H9 (cell line): Measurements from ENCODE around the gene COP1. TPM values are rescaled to one million over a fixed set of nuclear protein-coding genes. Genes with fewer than 3 reads are reported as not detected.

Experiments used
- DNase-seq: peaks from one replicate; pipeline ENCODE4 v3.0.0-alpha.2; 2017
- H2AFZ ChIP-seq: one replicate; pipeline ENCODE4 v1.6.1; 2013; ENCODE audit warnings: mild to moderate bottlenecking, low read length, control low read depth, moderate library complexity
- H2AK5ac ChIP-seq: 2 replicates; pipeline ENCODE4 v1.6.1; 2013; ENCODE audit warnings: low read length, control low read depth, mixed read lengths; ENCODE audit not compliant: insufficient read length
- H2BK120ac ChIP-seq: one replicate; pipeline ENCODE4 v1.6.1; 2013; ENCODE audit warnings: low read depth, mild to moderate bottlenecking, low read length, control low read depth, inconsistent platforms; ENCODE audit not compliant: poor library complexity, severe bottlenecking
- H2BK12ac ChIP-seq: 2 replicates; pipeline ENCODE4 v1.6.1; 2013; ENCODE audit warnings: low read length, control low read depth, mixed read lengths, low read depth; ENCODE audit not compliant: insufficient read length
- H2BK15ac ChIP-seq: 2 replicates; pipeline ENCODE4 v1.6.1; 2013; ENCODE audit warnings: low read depth, low read length, control low read depth
- H2BK20ac ChIP-seq: one replicate; pipeline ENCODE4 v1.6.1; 2013; ENCODE audit warnings: low read depth, mild to moderate bottlenecking, low read length, control low read depth, inconsistent platforms; ENCODE audit not compliant: poor library complexity, severe bottlenecking
- H2BK5ac ChIP-seq: 2 replicates; pipeline ENCODE4 v1.6.1; 2013; ENCODE audit warnings: low read length, control low read depth, mixed read lengths; ENCODE audit not compliant: insufficient read length
- H3K14ac ChIP-seq: 2 replicates; pipeline ENCODE4 v1.6.1; 2013; ENCODE audit warnings: low read length, control low read depth; ENCODE audit not compliant: insufficient read depth
- H3K18ac ChIP-seq: 2 replicates; pipeline ENCODE4 v1.6.1; 2013; ENCODE audit warnings: low read depth, mild to moderate bottlenecking, mixed read lengths, low read length, control low read depth; ENCODE audit not compliant: insufficient read length
- H3K23ac ChIP-seq: 2 replicates; pipeline ENCODE4 v1.6.1; 2013; ENCODE audit warnings: low read length, control low read depth, mixed read lengths, low read depth; ENCODE audit not compliant: insufficient read length
- H3K23me2 ChIP-seq: 2 replicates; pipeline ENCODE4 v1.6.1; 2013; ENCODE audit warnings: low read depth, mild to moderate bottlenecking, mixed read lengths, low read length, control low read depth; ENCODE audit not compliant: insufficient read length, poor library complexity, severe bottlenecking
- H3K27ac ChIP-seq: 2 replicates; pipeline ENCODE4 v1.5.1; 2013; ENCODE audit warnings: low read length, control low read depth, mixed read lengths, low read depth; ENCODE audit not compliant: insufficient read length
- H3K27me3 ChIP-seq: 2 replicates; pipeline ENCODE4 v1.6.1; 2013; ENCODE audit warnings: low read length, control low read depth, inconsistent platforms; ENCODE audit not compliant: insufficient read depth
- H3K4ac ChIP-seq: 2 replicates; pipeline ENCODE4 v1.6.1; 2013; ENCODE audit warnings: low read depth, mild to moderate bottlenecking, control low read depth, inconsistent platforms, low read length, moderate library complexity
- H3K4me1 ChIP-seq: 2 replicates; pipeline ENCODE4 v1.6.1; 2013; ENCODE audit warnings: low read length, control low read depth, inconsistent platforms; ENCODE audit not compliant: insufficient read depth
- H3K4me2 ChIP-seq: 2 replicates; pipeline ENCODE4 v1.6.1; 2013; ENCODE audit warnings: low read length, control low read depth, mixed read lengths; ENCODE audit not compliant: insufficient read length, insufficient read depth
- H3K56ac ChIP-seq: 2 replicates; pipeline ENCODE4 v1.6.1; 2013; ENCODE audit warnings: low read depth, mild to moderate bottlenecking, mixed read lengths, low read length, control low read depth; ENCODE audit not compliant: insufficient read length
- H3K79me1 ChIP-seq: 2 replicates; pipeline ENCODE4 v1.6.1; 2013; ENCODE audit warnings: low read depth, mild to moderate bottlenecking, moderate library complexity, low read length, control low read depth, inconsistent platforms; ENCODE audit not compliant: insufficient read depth, poor library complexity, severe bottlenecking
- H3K79me2 ChIP-seq: 2 replicates; pipeline ENCODE4 v1.6.1; 2013; ENCODE audit warnings: low read length, control low read depth, inconsistent platforms; ENCODE audit not compliant: insufficient read depth
- H3K9ac ChIP-seq: 2 replicates; pipeline ENCODE4 v1.6.1; 2013; ENCODE audit warnings: low read length, control low read depth, mixed read lengths; ENCODE audit not compliant: insufficient read length; ENCODE audit errors: extremely low read depth
- H3K9me3 ChIP-seq: one replicate; pipeline ENCODE4 v1.6.1; 2013; ENCODE audit warnings: low read depth, low read length, inconsistent platforms; ENCODE audit not compliant: control insufficient read depth
- H3T11ph ChIP-seq: one replicate; pipeline ENCODE4 v1.6.1; 2013; ENCODE audit warnings: mild to moderate bottlenecking, low read length, control low read depth, inconsistent platforms
- H4K20me1 ChIP-seq: one replicate; pipeline ENCODE4 v1.6.1; 2013; ENCODE audit not compliant: control insufficient read depth, insufficient read length, insufficient read depth
- H4K5ac ChIP-seq: 2 replicates; pipeline ENCODE4 v1.6.1; 2013; ENCODE audit warnings: low read depth, mild to moderate bottlenecking, mixed read lengths, low read length, control low read depth; ENCODE audit not compliant: insufficient read length
- H4K8ac ChIP-seq: replicated peaks from 2 replicates; pipeline ENCODE4 v1.6.1; 2013; ENCODE audit warnings: low read length, control low read depth, mixed read lengths, low read depth; ENCODE audit not compliant: insufficient read length
- H4K91ac ChIP-seq: 2 replicates; pipeline ENCODE4 v1.6.1; 2013; ENCODE audit warnings: low read depth, mild to moderate bottlenecking, moderate library complexity, mixed read lengths, low read length, control low read depth; ENCODE audit not compliant: insufficient read length
- H3K27ac Mint-ChIP-seq, 3 experiments: 2 replicates in 2 of 3; 3 replicates in 1 of 3; pipeline ENCODE4 v1.8.0; 2020 to 2021; ENCODE audit warnings: mixed read lengths in 3 of 3, mild to moderate bottlenecking in 1 of 3, moderate library complexity in 1 of 3
- H3K27me3 Mint-ChIP-seq: 2 replicates; pipeline ENCODE4 v1.8.0; 2021; ENCODE audit warnings: low read depth, mild to moderate bottlenecking, moderate library complexity, mixed read lengths
- H3K36me3 Mint-ChIP-seq, 3 experiments: 2 replicates in 2 of 3; 3 replicates in 1 of 3; pipeline ENCODE4 v1.8.0; 2020 to 2021; ENCODE audit warnings: low read depth in 3 of 3, mixed read lengths in 3 of 3; ENCODE audit not compliant: insufficient read depth in 1 of 3
- H3K4me1 Mint-ChIP-seq, 2 experiments: 2 replicates each; pipeline ENCODE4 v1.8.0; 2020; ENCODE audit warnings: mixed read lengths in 2 of 2
- H3K4me3 Mint-ChIP-seq, 2 experiments: 2 replicates in 1 of 2; 3 replicates in 1 of 2; pipeline ENCODE4 v1.8.0; 2020 to 2021; ENCODE audit warnings: mild to moderate bottlenecking in 2 of 2, mixed read lengths in 2 of 2, moderate library complexity in 1 of 2
- H3K9me3 Mint-ChIP-seq, 2 experiments: 2 replicates in 1 of 2; 3 replicates in 1 of 2; pipeline ENCODE4 v1.8.0; 2020; ENCODE audit warnings: mild to moderate bottlenecking in 2 of 2, mixed read lengths in 2 of 2, moderate library complexity in 1 of 2
- CTCF ChIP-seq: fragments of 200-600 bp; sonication (generic); conservative IDR thresholded peaks from 3 replicates; pipeline ENCODE4 v1.8.0; 2021; ENCODE audit warnings: antibody characterized with exemption, mild to moderate bottlenecking
- WGBS: extraction: QIAGEN DNeasy Blood & Tissue Kit; methylation state at CpG from one replicate; pipeline ENCODE4 v1.1.7; 2013; ENCODE audit warnings: missing lambda C conversion rate, low lambda C conversion rate, mixed read lengths; ENCODE audit not compliant: insufficient read length; ENCODE audit errors: extremely low coverage; 5-methylcytosine and 5-hydroxymethylcytosine counted together
- total RNA-seq: library from RNA; stranded (reverse); gene quantifications from 2 replicates; pipeline ENCODE4 v1.2.1, GENCODE V29; 2021

Gene COP1
- total RNA-seq, 1 experiment from 2014 or later: 41.3 TPM

DNA sequence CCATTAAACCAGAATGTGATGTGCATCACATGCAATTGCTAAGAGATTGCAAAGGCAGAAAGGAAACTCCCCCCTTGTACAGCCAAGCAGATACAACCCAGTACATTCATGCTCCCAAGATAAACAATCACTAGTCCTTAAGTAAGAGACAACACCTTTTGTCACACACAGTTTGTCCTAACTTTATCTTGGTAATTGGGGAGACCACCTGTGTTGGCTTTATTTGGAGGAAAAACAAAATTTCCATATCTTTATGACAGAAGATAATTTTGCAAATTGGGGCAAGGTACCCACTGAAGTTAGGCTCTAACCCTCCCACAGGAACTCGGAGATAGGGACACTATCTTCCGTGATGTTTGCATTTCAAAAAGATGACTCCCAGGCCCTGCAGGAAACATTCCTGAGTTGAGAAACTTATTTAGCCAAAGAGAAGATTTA is 288.7 kb downstream of the COP1 start:
- Histone ChIP-seq H2BK5ac (no peak overlapping the region), H3K14ac (no peak overlapping the region), H3K79me1 (no peaks in the 10 kb centered on the region), H2BK15ac (no peak overlapping the region), H4K91ac (no peak overlapping the region), H3K27me3 (peaks cover 67% of the 10 kb centered on the region), H3K23ac (no peak overlapping the region), H4K5ac (no peak overlapping the region), H3K9me3 (no peaks in the 10 kb centered on the region), H3K56ac (no peak overlapping the region), H2AFZ (no peak overlapping the region), H3K27ac (no peak overlapping the region), H2BK120ac (no peak overlapping the region), H3K4me1 (peaks cover 3% of the 10 kb centered on the region; the same call in 1 of the 2 replicates), H3K18ac (no peak overlapping the region), H3K23me2 (no peaks in the 10 kb centered on the region), H2BK20ac (no peak overlapping the region), H2BK12ac (no peak overlapping the region), H3T11ph (no peak overlapping the region), H3K79me2 (no peaks in the 10 kb centered on the region), H2AK5ac (no peak overlapping the region), H3K9ac (no peak overlapping the region), H3K4me2 (no peak overlapping the region), H4K20me1 (no peaks in the 10 kb centered on the region), H4K8ac (no peak overlapping the region), H3K4ac (no peak overlapping the region)
- H3K27me3 Mint-ChIP-seq: peaks cover 99% of the 10 kb centered on the region
- peaks cover 47% of the 10 kb centered on the region in 2 experiments for H3K4me1 Mint-ChIP-seq
- TF ChIP-seq CTCF: no peak
- WGBS: no CpG with 5 or more reads among the region's 2 CpGs
- no peak overlapping the region for H3K4me3 Mint-ChIP-seq
- peak overlapping the region in 1 of 3 experiments; percentile 73; a peak in 1 of 7 replicates for H3K27ac Mint-ChIP-seq
- H3K9me3 Mint-ChIP-seq: peaks cover 2 to 6% of the 10 kb centered on the region in 2 experiments; a peak in 2 of 5 replicates
- H3K36me3 Mint-ChIP-seq: peaks cover 0 to 4% (median 2%) of the 10 kb centered on the region in 3 experiments; a peak in 2 of 7 replicates
- DNase-seq: no peak
